Measurements from ENCODE around the gene SORBS1. TPM values are rescaled to one million over a fixed set of nuclear protein-coding genes. Genes with fewer than 3 reads are reported as not detected.

Gene SORBS1
- total and polyA plus RNA-seq, 2 donors (not counting 1 experiment from before 2014, with no cell fraction given): 0.21 to 1.5 TPM

GRCh38 chr10:95414016-95414830 is 146.9 kb downstream of the SORBS1 start:
- Mint-ChIP-seq H3K4me3 (no peak overlapping the region), H3K27me3 (peaks cover 9% of the 10 kb centered on the region), H3K27ac (no peak overlapping the region), H3K9me3 (ENCODE audit: insufficient read depth) (no peaks in the 10 kb centered on the region), H3K4me1 (no peaks in the 10 kb centered on the region)
- intact Hi-C loops (cut with micrococcal nuclease): no loop called here
- Histone ChIP-seq H3K27me3 (replicated peaks in 1 of 4; ENCODE audit: control extremely low read depth in 1 of 4, control insufficient read depth in 3 of 4, insufficient read depth in 4 of 4, low read length in 3 of 4) (peaks cover 0 to 3% (median 0%) of the 10 kb centered on the region in 4 experiments), H3K36me3 (replicated peaks in 1 of 2; ENCODE audit: control extremely low read depth in 1 of 2, control insufficient read depth in 1 of 2, extremely low read depth in 1 of 2, insufficient read depth in 2 of 2, low read length in 1 of 2) (no peaks in the 10 kb centered on the region), H3K9ac (ENCODE audit: low read length) (no peak overlapping the region), H4K20me1 (ENCODE audit: control insufficient read depth, insufficient read depth, low read length, poor library complexity, severe bottlenecking) (no peaks in the 10 kb centered on the region), H2AFZ (ENCODE audit: insufficient read depth, low read depth, low read length, poor library complexity, severe bottlenecking) (no peak overlapping the region), H3K79me2 (ENCODE audit: control insufficient read depth, insufficient read depth, low read length) (no peaks in the 10 kb centered on the region), H3K9me3 (ENCODE audit: control extremely low read depth in 1 of 3, control insufficient read depth in 2 of 3, insufficient read depth in 1 of 3, low read length in 2 of 3) (no peaks in the 10 kb centered on the region), H3K4me1 (ENCODE audit: control insufficient read depth in 2 of 2, insufficient read depth in 2 of 2, low read length in 2 of 2) (no peaks in the 10 kb centered on the region), H3K4me3 (ENCODE audit: control extremely low read depth in 1 of 5, extremely low read depth in 1 of 5, insufficient read depth in 1 of 5, low read depth in 2 of 5, low read length in 4 of 5) (no peak overlapping the region), H3K27ac (ENCODE audit: low read length in 2 of 2) (no peak overlapping the region), H3K4me2 (replicated peaks; ENCODE audit: low read depth, low read length, poor library complexity, severe bottlenecking) (no peak overlapping the region)
- POLR2A ChIA-PET: no interaction called here
- TF ChIP-seq EZH2 (IDR thresholded peaks at IDR 0.05; ENCODE audit: borderline replicate concordance, insufficient read depth, low read depth, low read length, poor library complexity, severe bottlenecking): no peak
- no peak for TF ChIP-seq CTCF (IDR thresholded peaks at IDR 0.05)
- CTCF ChIA-PET: interaction anchor here (0.6 kb wide), 1 partner anchor 280 kb away, joined by 4 read pairs; no protein-coding TSS in a partner anchor
- DNase-seq (no peak), ATAC-seq (ENCODE audit: low read depth) (no peak)
- WGBS (ENCODE audit: insufficient coverage): 95% methylated on average over 27 of the region's 27 CpGs

GRCh38 chr10:95413588-95413987 is 147.6 kb downstream of the SORBS1 start:
- ChIA-PET POLR2A (no interaction called here), CTCF (interaction anchor here (0.6 kb wide), 1 partner anchor 281 kb away, joined by 4 read pairs; no protein-coding TSS in a partner anchor)
- Mint-ChIP-seq H3K4me1 (no peaks in the 10 kb centered on the region), H3K27ac (no peak overlapping the region), H3K27me3 (peaks cover 9% of the 10 kb centered on the region), H3K9me3 (ENCODE audit: insufficient read depth) (no peaks in the 10 kb centered on the region), H3K4me3 (no peak overlapping the region)
- no peak overlapping the region for H3K4me2 ChIP-seq (replicated peaks; ENCODE audit: low read depth, low read length, poor library complexity, severe bottlenecking)
- H3K36me3 ChIP-seq (replicated peaks in 1 of 2; ENCODE audit: control extremely low read depth in 1 of 2, control insufficient read depth in 1 of 2, extremely low read depth in 1 of 2, insufficient read depth in 2 of 2, low read length in 1 of 2): no peaks in the 10 kb centered on the region
- TF ChIP-seq CTCF (IDR thresholded peaks at IDR 0.05): no peak
- no peak for TF ChIP-seq EZH2 (IDR thresholded peaks at IDR 0.05; ENCODE audit: borderline replicate concordance, insufficient read depth, low read depth, low read length, poor library complexity, severe bottlenecking)
- no peak overlapping the region for H3K4me3 ChIP-seq (ENCODE audit: control extremely low read depth in 1 of 5, extremely low read depth in 1 of 5, insufficient read depth in 1 of 5, low read depth in 2 of 5, low read length in 4 of 5)
- H2AFZ ChIP-seq (ENCODE audit: insufficient read depth, low read depth, low read length, poor library complexity, severe bottlenecking): no peak overlapping the region
- H3K79me2 ChIP-seq (ENCODE audit: control insufficient read depth, insufficient read depth, low read length): no peaks in the 10 kb centered on the region
- no peaks in the 10 kb centered on the region for H3K4me1 ChIP-seq (ENCODE audit: control insufficient read depth in 2 of 2, insufficient read depth in 2 of 2, low read length in 2 of 2)
- H3K27ac ChIP-seq (ENCODE audit: low read length in 2 of 2): no peak overlapping the region
- DNase-seq: no peak
- ATAC-seq (ENCODE audit: low read depth): no peak
- WGBS (ENCODE audit: insufficient coverage): 82% methylated on average over 5 of the region's 5 CpGs
- H3K9me3 ChIP-seq (ENCODE audit: control extremely low read depth in 1 of 3, control insufficient read depth in 2 of 3, insufficient read depth in 1 of 3, low read length in 2 of 3): no peaks in the 10 kb centered on the region
- intact Hi-C loops (cut with micrococcal nuclease): no loop called here
- no peak overlapping the region for H3K9ac ChIP-seq (ENCODE audit: low read length)
- H4K20me1 ChIP-seq (ENCODE audit: control insufficient read depth, insufficient read depth, low read length, poor library complexity, severe bottlenecking): no peaks in the 10 kb centered on the region
- peaks cover 0 to 3% (median 0%) of the 10 kb centered on the region in 4 experiments for H3K27me3 ChIP-seq (replicated peaks in 1 of 4; ENCODE audit: control extremely low read depth in 1 of 4, control insufficient read depth in 3 of 4, insufficient read depth in 4 of 4, low read length in 3 of 4)
